H9 (cell line): ENCODE measurements around the gene ZNF235. TPM values are rescaled to one million over a fixed set of nuclear protein-coding genes. Genes with fewer than 3 reads are reported as not detected.

ENCODE experiments used
- DNase-seq: peaks from one replicate; pipeline ENCODE4 v3.0.0-alpha.2; 2017
- H2AFZ ChIP-seq: one replicate; pipeline ENCODE4 v1.6.1; 2013; ENCODE audit warnings: mild to moderate bottlenecking, low read length, control low read depth, moderate library complexity
- H2AK5ac ChIP-seq: 2 replicates; pipeline ENCODE4 v1.6.1; 2013; ENCODE audit warnings: low read length, control low read depth, mixed read lengths; ENCODE audit not compliant: insufficient read length
- H2BK120ac ChIP-seq: one replicate; pipeline ENCODE4 v1.6.1; 2013; ENCODE audit warnings: low read depth, mild to moderate bottlenecking, low read length, control low read depth, inconsistent platforms; ENCODE audit not compliant: poor library complexity, severe bottlenecking
- H2BK12ac ChIP-seq: 2 replicates; pipeline ENCODE4 v1.6.1; 2013; ENCODE audit warnings: low read length, control low read depth, mixed read lengths, low read depth; ENCODE audit not compliant: insufficient read length
- H2BK15ac ChIP-seq: 2 replicates; pipeline ENCODE4 v1.6.1; 2013; ENCODE audit warnings: low read depth, low read length, control low read depth
- H2BK20ac ChIP-seq: one replicate; pipeline ENCODE4 v1.6.1; 2013; ENCODE audit warnings: low read depth, mild to moderate bottlenecking, low read length, control low read depth, inconsistent platforms; ENCODE audit not compliant: poor library complexity, severe bottlenecking
- H2BK5ac ChIP-seq: 2 replicates; pipeline ENCODE4 v1.6.1; 2013; ENCODE audit warnings: low read length, control low read depth, mixed read lengths; ENCODE audit not compliant: insufficient read length
- H3K14ac ChIP-seq: 2 replicates; pipeline ENCODE4 v1.6.1; 2013; ENCODE audit warnings: low read length, control low read depth; ENCODE audit not compliant: insufficient read depth
- H3K18ac ChIP-seq: 2 replicates; pipeline ENCODE4 v1.6.1; 2013; ENCODE audit warnings: low read depth, mild to moderate bottlenecking, mixed read lengths, low read length, control low read depth; ENCODE audit not compliant: insufficient read length
- H3K23ac ChIP-seq: 2 replicates; pipeline ENCODE4 v1.6.1; 2013; ENCODE audit warnings: low read length, control low read depth, mixed read lengths, low read depth; ENCODE audit not compliant: insufficient read length
- H3K23me2 ChIP-seq: 2 replicates; pipeline ENCODE4 v1.6.1; 2013; ENCODE audit warnings: low read depth, mild to moderate bottlenecking, mixed read lengths, low read length, control low read depth; ENCODE audit not compliant: insufficient read length, poor library complexity, severe bottlenecking
- H3K27ac ChIP-seq: 2 replicates; pipeline ENCODE4 v1.5.1; 2013; ENCODE audit warnings: low read length, control low read depth, mixed read lengths, low read depth; ENCODE audit not compliant: insufficient read length
- H3K27me3 ChIP-seq: 2 replicates; pipeline ENCODE4 v1.6.1; 2013; ENCODE audit warnings: low read length, control low read depth, inconsistent platforms; ENCODE audit not compliant: insufficient read depth
- H3K4ac ChIP-seq: 2 replicates; pipeline ENCODE4 v1.6.1; 2013; ENCODE audit warnings: low read depth, mild to moderate bottlenecking, control low read depth, inconsistent platforms, low read length, moderate library complexity
- H3K4me1 ChIP-seq: 2 replicates; pipeline ENCODE4 v1.6.1; 2013; ENCODE audit warnings: low read length, control low read depth, inconsistent platforms; ENCODE audit not compliant: insufficient read depth
- H3K4me2 ChIP-seq: 2 replicates; pipeline ENCODE4 v1.6.1; 2013; ENCODE audit warnings: low read length, control low read depth, mixed read lengths; ENCODE audit not compliant: insufficient read length, insufficient read depth
- H3K56ac ChIP-seq: 2 replicates; pipeline ENCODE4 v1.6.1; 2013; ENCODE audit warnings: low read depth, mild to moderate bottlenecking, mixed read lengths, low read length, control low read depth; ENCODE audit not compliant: insufficient read length
- H3K79me1 ChIP-seq: 2 replicates; pipeline ENCODE4 v1.6.1; 2013; ENCODE audit warnings: low read depth, mild to moderate bottlenecking, moderate library complexity, low read length, control low read depth, inconsistent platforms; ENCODE audit not compliant: insufficient read depth, poor library complexity, severe bottlenecking
- H3K79me2 ChIP-seq: 2 replicates; pipeline ENCODE4 v1.6.1; 2013; ENCODE audit warnings: low read length, control low read depth, inconsistent platforms; ENCODE audit not compliant: insufficient read depth
- H3K9ac ChIP-seq: 2 replicates; pipeline ENCODE4 v1.6.1; 2013; ENCODE audit warnings: low read length, control low read depth, mixed read lengths; ENCODE audit not compliant: insufficient read length; ENCODE audit errors: extremely low read depth
- H3K9me3 ChIP-seq: one replicate; pipeline ENCODE4 v1.6.1; 2013; ENCODE audit warnings: low read depth, low read length, inconsistent platforms; ENCODE audit not compliant: control insufficient read depth
- H3T11ph ChIP-seq: one replicate; pipeline ENCODE4 v1.6.1; 2013; ENCODE audit warnings: mild to moderate bottlenecking, low read length, control low read depth, inconsistent platforms
- H4K20me1 ChIP-seq: one replicate; pipeline ENCODE4 v1.6.1; 2013; ENCODE audit not compliant: control insufficient read depth, insufficient read length, insufficient read depth
- H4K5ac ChIP-seq: 2 replicates; pipeline ENCODE4 v1.6.1; 2013; ENCODE audit warnings: low read depth, mild to moderate bottlenecking, mixed read lengths, low read length, control low read depth; ENCODE audit not compliant: insufficient read length
- H4K8ac ChIP-seq: replicated peaks from 2 replicates; pipeline ENCODE4 v1.6.1; 2013; ENCODE audit warnings: low read length, control low read depth, mixed read lengths, low read depth; ENCODE audit not compliant: insufficient read length
- H4K91ac ChIP-seq: 2 replicates; pipeline ENCODE4 v1.6.1; 2013; ENCODE audit warnings: low read depth, mild to moderate bottlenecking, moderate library complexity, mixed read lengths, low read length, control low read depth; ENCODE audit not compliant: insufficient read length
- H3K27ac Mint-ChIP-seq, 3 experiments: 2 replicates in 2 of 3; 3 replicates in 1 of 3; pipeline ENCODE4 v1.8.0; 2020 to 2021; ENCODE audit warnings: mixed read lengths in 3 of 3, mild to moderate bottlenecking in 1 of 3, moderate library complexity in 1 of 3
- H3K27me3 Mint-ChIP-seq: 2 replicates; pipeline ENCODE4 v1.8.0; 2021; ENCODE audit warnings: low read depth, mild to moderate bottlenecking, moderate library complexity, mixed read lengths
- H3K36me3 Mint-ChIP-seq, 3 experiments: 2 replicates in 2 of 3; 3 replicates in 1 of 3; pipeline ENCODE4 v1.8.0; 2020 to 2021; ENCODE audit warnings: low read depth in 3 of 3, mixed read lengths in 3 of 3; ENCODE audit not compliant: insufficient read depth in 1 of 3
- H3K4me1 Mint-ChIP-seq, 2 experiments: 2 replicates each; pipeline ENCODE4 v1.8.0; 2020; ENCODE audit warnings: mixed read lengths in 2 of 2
- H3K4me3 Mint-ChIP-seq, 2 experiments: 2 replicates in 1 of 2; 3 replicates in 1 of 2; pipeline ENCODE4 v1.8.0; 2020 to 2021; ENCODE audit warnings: mild to moderate bottlenecking in 2 of 2, mixed read lengths in 2 of 2, moderate library complexity in 1 of 2
- H3K9me3 Mint-ChIP-seq, 2 experiments: 2 replicates in 1 of 2; 3 replicates in 1 of 2; pipeline ENCODE4 v1.8.0; 2020; ENCODE audit warnings: mild to moderate bottlenecking in 2 of 2, mixed read lengths in 2 of 2, moderate library complexity in 1 of 2
- CTCF ChIP-seq: fragments of 200-600 bp; sonication (generic); conservative IDR thresholded peaks from 3 replicates; pipeline ENCODE4 v1.8.0; 2021; ENCODE audit warnings: antibody characterized with exemption, mild to moderate bottlenecking
- WGBS: extraction: QIAGEN DNeasy Blood & Tissue Kit; methylation state at CpG from one replicate; pipeline ENCODE4 v1.1.7; 2013; ENCODE audit warnings: missing lambda C conversion rate, low lambda C conversion rate, mixed read lengths; ENCODE audit not compliant: insufficient read length; ENCODE audit errors: extremely low coverage; 5-methylcytosine and 5-hydroxymethylcytosine counted together
- total RNA-seq: library from RNA; stranded (reverse); gene quantifications from 2 replicates; pipeline ENCODE4 v1.2.1, GENCODE V29; 2021

Gene ZNF235
- total RNA-seq, 1 experiment from 2014 or later, result 6.6 TPM

GRCh38 chr19:44306283-44306682 lies 1.5 kb upstream of the ZNF235 start:
- Histone ChIP-seq H3K23me2 (peaks cover 3% of the 10 kb centered on the region), H3K56ac (no peak overlapping the region), H3K4ac (no peak overlapping the region), H2AK5ac (no peak overlapping the region), H3K4me1 (no peaks in the 10 kb centered on the region), H3K9ac (no peak overlapping the region), H4K5ac (no peak overlapping the region), H2BK12ac (no peak overlapping the region), H2BK120ac (no peak overlapping the region), H3K27me3 (no peaks in the 10 kb centered on the region), H3T11ph (no peak overlapping the region), H3K4me2 (no peak overlapping the region), H3K9me3 (no peaks in the 10 kb centered on the region), H3K27ac (no peak overlapping the region), H2BK20ac (no peak overlapping the region), H3K14ac (no peak overlapping the region), H2BK15ac (no peak overlapping the region), H3K18ac (no peak overlapping the region), H4K91ac (no peak overlapping the region), H4K8ac (no peak overlapping the region), H2BK5ac (no peak overlapping the region), H3K79me1 (no peaks in the 10 kb centered on the region), H2AFZ (no peak overlapping the region), H3K23ac (no peak overlapping the region), H3K79me2 (no peaks in the 10 kb centered on the region), H4K20me1 (no peaks in the 10 kb centered on the region)
- DNase-seq, result no peak
- TF ChIP-seq CTCF, result no peak
- Mint-ChIP-seq H3K36me3 (peaks cover 5 to 6% (median 6%) of the 10 kb centered on the region in 3 experiments; a peak in 6 of 7 replicates), H3K9me3 (peaks cover 32 to 39% of the 10 kb centered on the region in 2 experiments), H3K4me3 (no peak overlapping the region), H3K27ac (no peak overlapping the region), H3K27me3 (peaks cover 7% of the 10 kb centered on the region), H3K4me1 (peaks cover 0 to 11% of the 10 kb centered on the region in 2 experiments; a peak in 3 of 4 replicates)
- WGBS, result no CpG with 5 or more reads among the region's 15 CpGs
